SKM-1 treated with dmso at 0.1 percent for 144 hours (cell line): ENCODE results near the gene HNMT.

Experiments
- DNase-seq: peaks from one replicate; lab custom pipeline; 2025; ENCODE audit not compliant: unreplicated experiment; lab: John Stamatoyannopoulos, UW

HNMT gene

DNA sequence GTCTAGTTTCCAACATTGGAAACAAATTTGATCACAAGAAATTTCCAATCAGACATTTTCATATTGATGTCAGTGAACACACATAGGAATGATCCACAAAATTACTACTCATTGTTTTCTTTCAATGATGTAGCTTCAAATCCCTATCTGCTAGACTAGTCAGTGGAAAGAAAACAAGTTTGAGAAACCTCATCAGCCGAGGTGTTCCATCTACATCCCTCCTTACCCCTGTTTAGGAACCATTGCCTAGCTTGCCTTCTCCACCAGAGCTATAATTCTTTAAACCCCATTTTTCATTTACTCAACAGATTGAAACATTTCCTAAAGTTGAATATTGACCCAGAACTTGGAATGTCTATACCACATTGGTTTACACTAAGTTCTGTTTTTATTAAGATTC, 45.3 kb downstream of the HNMT start:
- no peak for DNase-seq

GRCh38 chr2:138010890-138011289, 46.6 kb downstream of the HNMT start:
- no peak for DNase-seq

DNA sequence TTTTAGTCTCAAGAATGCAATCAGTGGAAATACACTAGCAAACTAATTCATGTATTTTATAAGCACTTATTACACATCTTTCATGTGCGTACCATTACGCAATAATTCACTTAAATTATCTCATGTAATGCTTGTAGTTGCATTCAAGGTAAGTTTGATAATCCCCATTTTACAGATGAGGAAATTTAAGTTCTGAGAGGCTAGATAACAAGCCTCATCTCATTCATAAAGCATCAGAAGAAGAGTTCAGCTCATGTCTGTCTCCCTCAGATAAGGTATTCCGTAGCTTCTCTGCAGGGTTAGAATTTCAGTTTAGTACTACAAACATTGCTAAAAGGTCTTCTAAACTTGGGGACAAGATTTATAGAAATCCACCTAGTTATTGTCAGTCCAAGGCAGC, 47.8 kb downstream of the HNMT start:
- DNase-seq, result no peak

- DNase-seq, result no peak
Measured at GRCh38 chr2:138012968-138013367, 48.7 kb downstream of the HNMT start.

DNA sequence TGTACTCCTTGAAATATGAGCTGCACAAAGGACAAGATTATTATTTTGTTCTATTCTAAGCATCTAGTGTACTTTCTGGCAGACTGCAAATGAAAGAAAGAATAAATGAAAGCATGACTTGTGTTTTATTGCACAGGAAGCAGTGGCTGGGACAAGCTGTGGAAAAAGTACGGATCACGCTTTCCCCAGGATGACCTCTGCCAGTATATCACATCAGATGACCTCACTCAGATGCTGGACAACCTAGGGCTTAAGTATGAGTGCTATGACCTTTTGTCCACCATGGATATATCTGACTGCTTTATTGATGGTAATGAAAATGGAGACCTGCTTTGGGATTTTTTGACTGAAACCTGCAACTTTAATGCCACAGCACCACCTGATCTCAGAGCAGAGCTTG, 49.4 kb downstream of the HNMT start:
- DNase-seq, result no peak

- no peak for DNase-seq
Measured at GRCh38 chr2:138015494-138015893, 51.2 kb downstream of the HNMT start.

GRCh38 chr2:138016351-138017087, 52.2 kb downstream of the HNMT start:
- DNase-seq, result no peak

- no peak for DNase-seq
Measured at GRCh38 chr2:138017824-138018223, 53.6 kb downstream of the HNMT start.

DNA sequence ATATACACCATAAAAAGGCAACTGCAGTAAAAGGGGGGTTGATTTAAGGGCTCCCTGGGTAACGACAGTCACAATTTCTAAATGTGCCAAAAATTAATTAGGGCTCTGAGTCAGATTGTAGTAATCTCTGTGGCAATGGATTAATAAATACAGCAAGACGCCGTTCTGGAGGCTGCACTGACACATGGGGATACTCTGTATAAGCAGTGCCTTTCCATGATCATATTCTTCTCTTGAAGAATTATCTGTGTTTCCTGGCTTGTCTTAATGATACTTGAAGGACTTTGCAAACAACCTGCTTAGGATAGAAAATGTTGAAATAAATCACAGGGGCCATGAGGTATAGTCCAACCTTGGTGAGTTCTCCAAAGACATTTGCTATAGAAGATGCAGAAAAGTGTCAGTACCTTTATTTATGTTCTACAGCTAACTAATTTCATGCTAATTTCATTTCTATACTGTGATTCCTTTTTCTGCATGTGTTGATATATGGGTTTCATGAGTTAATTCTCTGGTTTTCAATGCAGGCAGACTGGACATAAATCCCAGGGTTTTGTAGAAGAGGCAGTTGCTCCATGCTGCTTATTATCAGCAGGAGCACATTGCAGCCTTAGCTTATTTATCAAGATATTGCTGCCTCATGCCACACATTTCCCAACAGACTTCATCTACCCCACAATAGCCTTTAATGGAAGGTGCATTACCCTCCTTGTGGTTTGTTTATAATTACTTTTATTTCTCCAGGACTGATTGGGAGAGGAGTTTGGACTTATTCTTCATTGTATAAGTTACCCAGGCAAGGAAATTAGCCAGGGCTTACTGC, 54.8 kb downstream of the HNMT start:
- no peak for DNase-seq

- no peak for DNase-seq
Measured at GRCh38 chr2:138020432-138020831, 56.2 kb downstream of the HNMT start.

- DNase-seq, result no peak
Measured at GRCh38 chr2:138021154-138021553, 56.9 kb downstream of the HNMT start.

DNA sequence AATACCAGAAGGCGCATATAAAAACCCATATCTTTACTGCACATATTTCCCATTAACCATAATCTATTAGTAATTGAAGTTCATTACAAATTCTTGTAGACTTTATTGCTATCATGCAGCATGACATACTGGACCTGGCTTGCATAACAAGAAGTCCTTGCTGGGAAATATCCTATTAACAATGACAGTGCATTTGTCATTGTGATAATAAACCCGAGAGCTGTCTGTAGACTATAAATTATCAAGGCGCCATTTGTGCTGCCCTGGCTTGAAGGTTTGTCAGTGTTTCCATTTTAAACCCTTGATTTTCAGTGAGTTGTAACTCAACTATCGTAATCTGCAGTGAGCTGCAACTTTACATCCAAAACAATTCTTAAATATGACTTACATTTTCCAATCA, 59.0 kb downstream of the HNMT start:
- no peak for DNase-seq

DNA sequence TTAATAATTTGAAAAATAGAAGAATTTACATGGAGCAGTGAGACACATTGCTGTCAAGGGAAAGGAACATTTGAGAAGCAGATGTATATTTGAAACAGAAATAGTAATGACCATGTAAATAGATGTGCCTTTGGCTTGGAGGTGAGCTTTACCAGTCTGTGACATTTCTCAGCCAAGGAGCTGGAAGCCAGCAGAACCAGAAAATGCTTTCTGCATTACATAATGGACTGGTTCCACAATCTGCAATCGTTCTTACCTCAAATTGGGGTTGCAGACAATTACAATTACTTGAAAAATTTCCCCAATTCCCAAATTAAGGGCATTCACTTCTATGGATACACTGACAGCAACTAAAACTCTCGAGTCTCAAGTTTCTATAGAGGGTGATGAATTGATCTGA, 59.7 kb downstream of the HNMT start:
- no peak for DNase-seq

- no peak for DNase-seq
Measured at GRCh38 chr2:138026111-138027020, 62.1 kb downstream of the HNMT start.

DNA sequence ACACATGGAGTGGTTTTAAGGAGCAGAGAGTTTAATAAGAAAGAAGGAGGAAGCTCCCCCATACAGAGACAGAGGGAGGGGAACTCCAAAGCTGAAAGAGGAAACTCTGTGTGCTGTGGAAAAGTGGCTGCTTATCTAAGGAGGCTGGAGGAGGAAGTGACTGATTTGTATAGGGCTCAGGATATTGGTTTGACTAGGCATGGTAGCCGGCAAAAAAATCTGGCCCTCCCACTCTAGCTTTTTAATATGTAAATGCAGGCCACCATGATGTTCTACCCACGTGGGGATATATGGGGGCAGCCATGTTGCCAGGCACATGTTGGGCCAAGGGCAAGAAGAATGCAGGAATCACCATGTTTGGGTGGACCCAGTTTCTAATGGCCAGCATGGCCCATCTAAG, 64.3 kb downstream of the HNMT start:
- peak; percentile 87 for DNase-seq

DNA sequence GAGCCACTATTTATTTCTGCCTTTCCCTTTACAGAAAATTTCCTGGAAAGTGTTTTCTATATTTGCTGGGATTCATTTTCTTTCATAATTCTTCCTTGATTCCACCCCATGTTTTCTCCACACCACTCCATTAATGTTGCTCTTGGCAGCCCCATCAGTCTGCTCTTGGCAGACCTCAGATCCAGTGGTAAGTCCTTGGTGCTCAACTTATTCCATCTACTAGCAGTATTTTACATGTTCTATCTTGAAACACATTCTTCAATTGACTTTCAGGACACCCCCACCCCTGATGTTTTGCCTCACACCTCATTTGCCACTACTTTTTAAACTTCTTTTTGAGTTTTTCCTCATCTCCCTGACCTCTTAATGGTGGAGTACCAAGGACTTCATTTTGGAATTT, 65.0 kb downstream of the HNMT start:
- no peak for DNase-seq

GRCh38 chr2:138030459-138030858, 66.2 kb downstream of the HNMT start:
- DNase-seq, result no peak

- no peak for DNase-seq
Measured at GRCh38 chr2:138032334-138032733, 68.1 kb downstream of the HNMT start.

GRCh38 chr2:138034536-138034935, 70.3 kb downstream of the HNMT start:
- DNase-seq, result no peak

DNA sequence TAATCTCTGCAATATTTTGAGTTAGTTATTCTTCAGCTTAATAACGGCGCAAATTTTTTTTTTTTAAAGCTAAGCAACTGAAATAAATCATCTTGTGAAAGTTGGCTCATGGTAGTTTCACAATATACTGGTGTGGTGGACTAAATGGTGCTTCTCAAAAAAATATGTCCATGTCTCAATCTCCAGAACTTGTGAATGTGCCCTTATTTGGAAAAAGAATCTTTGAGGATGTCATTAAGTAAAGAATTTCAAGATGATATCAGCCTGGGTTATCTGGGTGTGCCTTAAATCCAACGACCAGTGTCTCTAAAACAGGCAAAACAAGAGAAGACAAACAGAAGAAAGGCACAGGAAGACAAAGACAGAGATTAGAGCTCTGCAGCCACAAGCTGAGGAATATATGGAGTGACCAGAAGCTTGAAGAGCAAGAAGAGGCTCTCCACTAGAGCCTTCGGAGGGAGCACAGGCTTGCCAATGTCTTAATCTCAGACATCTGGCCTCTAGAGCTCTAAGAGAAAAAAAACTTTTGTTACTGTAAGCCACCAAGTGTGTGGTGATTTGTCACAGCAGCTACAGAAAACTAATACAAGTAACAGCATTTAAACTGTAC, 71.4 kb downstream of the HNMT start:
- peak; percentile 34 for DNase-seq

- no peak for DNase-seq
Measured at GRCh38 chr2:138036522-138036921, 72.2 kb downstream of the HNMT start.
